T-helper 2 cell treated with Interferon-gamma antibody and Interleukin-4, amounts not matched to agents 100 ng/mL and 5 ng/mL, for 36 hours (primary cell): Measurements from ENCODE around the gene CHD6. TPM values are rescaled to one million over a fixed set of nuclear protein-coding genes. Genes with fewer than 3 reads are reported as not detected.

Experiments
- intact Hi-C: fragments of 100-400 bp; cut with micrococcal nuclease; formaldehyde crosslinking; loops from one replicate; pipeline ENCODE4 v1.15.1; 2023
- total RNA-seq: library from RNA; stranded (reverse); gene quantifications from 2 replicates; pipeline ENCODE4 v1.2.3, GENCODE V29; 2022

CHD6 gene
- total RNA-seq, 1 donor from 2014 or later, result 34.2 TPM

- intact Hi-C loops, result no loop called here
Measured at GRCh38 chr20:41405436-41405835, 212.7 kb downstream of the CHD6 start.

GRCh38 chr20:41403604-41404003 lies 214.6 kb downstream of the CHD6 start:
- intact Hi-C loops, result no loop called here

- intact Hi-C loops, result no loop called here
Measured at GRCh38 chr20:41398408-41398807, 219.8 kb downstream of the CHD6 start.

- intact Hi-C loops, result no loop called here
Measured at GRCh38 chr20:41395667-41396664, 222.2 kb downstream of the CHD6 start.

GRCh38 chr20:41394931-41395666 lies 223.1 kb downstream of the CHD6 start:
- intact Hi-C loops, result no loop called here

GRCh38 chr20:41394081-41394480 lies 224.1 kb downstream of the CHD6 start:
- intact Hi-C loops, result no loop called here

- intact Hi-C loops, result no loop called here
Measured at GRCh38 chr20:41393705-41394066, 224.5 kb downstream of the CHD6 start.

- intact Hi-C loops, result no loop called here
Measured at GRCh38 chr20:41392871-41393704, 225.1 kb downstream of the CHD6 start.

GRCh38 chr20:41392295-41392694 lies 225.9 kb downstream of the CHD6 start:
- intact Hi-C loops, result no loop called here

- intact Hi-C loops, result no loop called here
Measured at GRCh38 chr20:41391587-41392001, 226.6 kb downstream of the CHD6 start.

- intact Hi-C loops, result no loop called here
Measured at GRCh38 chr20:41390889-41391288, 227.3 kb downstream of the CHD6 start.

- intact Hi-C loops, result no loop called here
Measured at GRCh38 chr20:41387444-41387851, 230.7 kb downstream of the CHD6 start.

- intact Hi-C loops, result no loop called here
Measured at GRCh38 chr20:41386502-41387427, 231.4 kb downstream of the CHD6 start.

- intact Hi-C loops, result no loop called here
Measured at GRCh38 chr20:41382791-41383305, 235.3 kb downstream of the CHD6 start.

- intact Hi-C loops, result no loop called here
Measured at GRCh38 chr20:41380551-41381193, 237.5 kb downstream of the CHD6 start.

- intact Hi-C loops, result no loop called here
Measured at GRCh38 chr20:41379551-41379950, 238.6 kb downstream of the CHD6 start.

GRCh38 chr20:41377275-41377674 lies 240.9 kb downstream of the CHD6 start:
- intact Hi-C loops, result no loop called here

GRCh38 chr20:41376349-41376748 lies 241.8 kb downstream of the CHD6 start:
- intact Hi-C loops, result no loop called here

- intact Hi-C loops, result no loop called here
Measured at GRCh38 chr20:41375846-41376245, 242.3 kb downstream of the CHD6 start.
